H1 (cell line): ENCODE results near the gene RAI14. TPM values are rescaled to one million over a fixed set of nuclear protein-coding genes. Genes with fewer than 3 reads are reported as not detected.
A peak's percentile ranks its signal among the peaks of the same experiment; 100 is the strongest.

Source experiments
- CTCF ChIA-PET: fragments of 300-600 bp; sonication (Branson Sonifier 250); formaldehyde crosslinking; loops from one replicate; lab custom pipeline; 2021; ENCODE audit not compliant: partially characterized antibody; lab: Charles Lee
- POLR2A ChIA-PET: fragments of 300-600 bp; sonication (Branson Sonifier 250); formaldehyde crosslinking; loops from one replicate; lab custom pipeline; 2021; ENCODE audit warnings: inconsistent platforms; ENCODE audit not compliant: partially characterized antibody; lab: Charles Lee
- DNase-seq, 2 experiments: peaks; one replicate each; pipeline versions ENCODE4 v3.0.0 to v3.0.0-alpha.2; 2010 to 2022; ENCODE audit warnings: low spot score in 2 of 2, low read depth in 1 of 2, mixed read lengths in 1 of 2
- FAIRE-seq: peaks from 2 replicates; lab custom pipeline; 2011; peaks lifted over from hg19 to GRCh38; lab: Jason Lieb, UNC
- H2AFZ ChIP-seq: 2 replicates; pipeline ENCODE4 v1.8.1; 2012; ENCODE audit warnings: low read length, inconsistent platforms
- H2AK5ac ChIP-seq: 2 replicates; pipeline ENCODE4 v1.6.1; 2013; ENCODE audit warnings: low read depth, low read length
- H2BK120ac ChIP-seq: replicated peaks from 2 replicates; pipeline ENCODE3; 2013; ENCODE audit warnings: low read depth, low read length, inconsistent platforms
- H2BK12ac ChIP-seq: 2 replicates; pipeline ENCODE4 v1.6.1; 2013; ENCODE audit warnings: low read depth, low read length
- H2BK15ac ChIP-seq: 2 replicates; pipeline ENCODE4 v1.6.1; 2013; ENCODE audit warnings: low read length
- H2BK20ac ChIP-seq: 2 replicates; pipeline ENCODE4 v1.6.1; 2013; ENCODE audit warnings: low read length
- H2BK5ac ChIP-seq: 2 replicates; pipeline ENCODE4 v1.6.1; 2013; ENCODE audit warnings: low read depth, low read length
- H3K14ac ChIP-seq: 2 replicates; pipeline ENCODE4 v1.6.1; 2013; ENCODE audit warnings: inconsistent platforms; ENCODE audit not compliant: insufficient read length
- H3K18ac ChIP-seq: 2 replicates; pipeline ENCODE4 v1.6.1; 2013; ENCODE audit warnings: low read length; ENCODE audit errors: extremely low read depth
- H3K23ac ChIP-seq: 2 replicates; pipeline ENCODE4 v1.6.1; 2013; ENCODE audit warnings: inconsistent platforms; ENCODE audit not compliant: insufficient read length
- H3K23me2 ChIP-seq: 2 replicates; pipeline ENCODE4 v1.6.1; 2013; ENCODE audit warnings: low read depth, low read length
- H3K27ac ChIP-seq: 2 replicates; pipeline ENCODE4 v1.6.1; 2011; ENCODE audit warnings: low read depth, low read length, inconsistent platforms
- H3K27me3 ChIP-seq, 4 experiments: replicated peaks in 1 of 4; 1 replicate in 1 of 4; 2 replicates in 3 of 4; pipeline versions ENCODE4 v1.6.1 to v1.8.1; 2011 to 2013; ENCODE audit warnings: low read length in 3 of 4, mild to moderate bottlenecking in 3 of 4, inconsistent platforms in 2 of 4, mixed read lengths in 2 of 4, moderate library complexity in 1 of 4; ENCODE audit not compliant: control insufficient read depth in 3 of 4, insufficient read depth in 3 of 4; ENCODE audit errors: extremely low read depth in 1 of 4
- H3K36me3 ChIP-seq, 4 experiments: 2 replicates each; pipeline versions ENCODE4 v1.6.1 to v1.8.1; 2011 to 2013; ENCODE audit warnings: mild to moderate bottlenecking in 4 of 4, low read length in 3 of 4, moderate library complexity in 2 of 4, control low read depth in 1 of 4, inconsistent platforms in 1 of 4; ENCODE audit not compliant: insufficient read depth in 4 of 4, control insufficient read depth in 2 of 4
- H3K4ac ChIP-seq: replicated peaks from 2 replicates; pipeline ENCODE3; 2013; ENCODE audit warnings: low read length, low read depth, mixed read lengths, inconsistent platforms; ENCODE audit not compliant: insufficient read length
- H3K4me1 ChIP-seq, 4 experiments: replicated peaks in 1 of 4; 1 replicate in 1 of 4; 2 replicates in 3 of 4; pipeline versions ENCODE4 v1.6.1 to v1.8.1; 2011 to 2013; ENCODE audit warnings: low read length in 3 of 4, inconsistent platforms in 2 of 4, mixed read lengths in 1 of 4; ENCODE audit not compliant: insufficient read depth in 4 of 4, control insufficient read depth in 3 of 4
- H3K4me2 ChIP-seq, 2 experiments: 2 replicates each; pipeline versions ENCODE4 v1.6.1 to v1.8.1; 2011 to 2013; ENCODE audit warnings: low read depth in 2 of 2, low read length in 2 of 2, control low read depth in 1 of 2, inconsistent platforms in 1 of 2, mild to moderate bottlenecking in 1 of 2; ENCODE audit not compliant: insufficient read depth in 1 of 2
- H3K4me3 ChIP-seq, 4 experiments: fragments of 200-600, 300-600 bp in 1 of 4; sonication (generic), shearing (Covaris generic), sonication (Bioruptor Twin) in 1 of 4; 2 replicates each; pipeline versions ENCODE4 v1.5.1 to v1.8.1; 2011 to 2016; ENCODE audit warnings: low read length in 4 of 4, low read depth in 3 of 4, control low read depth in 2 of 4, inconsistent platforms in 2 of 4, mild to moderate bottlenecking in 2 of 4, mixed read lengths in 1 of 4, moderate library complexity in 1 of 4; ENCODE audit not compliant: insufficient read depth in 2 of 4; ENCODE audit errors: extremely low read depth in 1 of 4
- H3K56ac ChIP-seq: replicated peaks from 2 replicates; pipeline ENCODE3; 2013; ENCODE audit warnings: low read depth, mild to moderate bottlenecking, mixed read lengths, low read length, inconsistent platforms; ENCODE audit not compliant: insufficient read length
- H3K79me1 ChIP-seq: 2 replicates; pipeline ENCODE4 v1.6.1; 2013; ENCODE audit warnings: low read depth, low read length, control low read depth
- H3K79me2 ChIP-seq, 2 experiments: 2 replicates each; pipeline versions ENCODE4 v1.6.1 to v1.8.1; 2012 to 2013; ENCODE audit warnings: low read length in 2 of 2, mild to moderate bottlenecking in 2 of 2, inconsistent platforms in 1 of 2; ENCODE audit not compliant: insufficient read depth in 2 of 2, control insufficient read depth in 1 of 2
- H3K9ac ChIP-seq, 4 experiments: replicated peaks in 1 of 4; 1 replicate in 1 of 4; 2 replicates in 3 of 4; pipeline versions ENCODE4 v1.6.1 to v1.8.1; 2011 to 2013; ENCODE audit warnings: low read depth in 3 of 4, low read length in 3 of 4, control low read depth in 2 of 4, mild to moderate bottlenecking in 2 of 4, moderate library complexity in 2 of 4, inconsistent platforms in 1 of 4; ENCODE audit errors: extremely low read depth in 1 of 4
- H3K9me3 ChIP-seq, 2 experiments: 2 replicates each; pipeline versions ENCODE4 v1.6.1 to v1.8.1; 2012 to 2013; ENCODE audit warnings: mild to moderate bottlenecking in 2 of 2, moderate library complexity in 2 of 2, control low read depth in 1 of 2, inconsistent platforms in 1 of 2, low read depth in 1 of 2, low read length in 1 of 2, mixed read lengths in 1 of 2; ENCODE audit not compliant: insufficient read depth in 2 of 2
- H4K20me1 ChIP-seq, 2 experiments: replicated peaks in 1 of 2; 2 replicates each; pipeline versions ENCODE3 to v1.8.1; 2011 to 2013; ENCODE audit warnings: inconsistent platforms in 2 of 2, low read length in 2 of 2, mild to moderate bottlenecking in 1 of 2; ENCODE audit not compliant: insufficient read depth in 2 of 2, control insufficient read depth in 1 of 2
- H4K5ac ChIP-seq: 2 replicates; pipeline ENCODE4 v1.6.1; 2013; ENCODE audit warnings: low read length, low read depth, mixed read lengths, inconsistent platforms; ENCODE audit not compliant: insufficient read length
- H4K8ac ChIP-seq: 2 replicates; pipeline ENCODE4 v1.8.0; 2013; ENCODE audit warnings: mild to moderate bottlenecking, moderate library complexity, low read length, inconsistent platforms; ENCODE audit not compliant: insufficient read depth; ENCODE audit errors: extremely low read depth
- H4K91ac ChIP-seq: replicated peaks from 2 replicates; pipeline ENCODE3; 2013; ENCODE audit warnings: low read length, mixed read lengths, inconsistent platforms; ENCODE audit not compliant: insufficient read length
- CHD1 ChIP-seq: IDR thresholded peaks from 2 replicates; pipeline ENCODE4 v1.6.1; 2012; ENCODE audit warnings: low read depth, low read length, improper control_type of control experiment
- CTBP2 ChIP-seq: IDR thresholded peaks from 2 replicates; pipeline ENCODE4 v1.7.0; 2011; ENCODE audit warnings: borderline replicate concordance, mild to moderate bottlenecking, moderate library complexity, mixed read lengths, low read length; ENCODE audit not compliant: insufficient read depth, insufficient read length
- MAFK ChIP-seq: IDR thresholded peaks from 2 replicates; pipeline ENCODE4 v1.6.1; 2012; ENCODE audit warnings: low read depth, mild to moderate bottlenecking, improper control_type of control experiment, low read length
- NANOG ChIP-seq: IDR thresholded peaks from 2 replicates; pipeline ENCODE4 v1.6.1; 2011; ENCODE audit warnings: low read length, low read depth, mild to moderate bottlenecking, inconsistent platforms; ENCODE audit not compliant: insufficient read depth, poor library complexity, severe bottlenecking
- NRF1 ChIP-seq: IDR thresholded peaks from 2 replicates; pipeline ENCODE4 v1.6.1; 2011; ENCODE audit warnings: mild to moderate bottlenecking, low read depth, low read length, improper control_type of control experiment
- POLR2A ChIP-seq, 2 experiments: IDR thresholded peaks; 1 replicate in 1 of 2; 2 replicates in 1 of 2; pipeline ENCODE4 v1.6.1; 2011; ENCODE audit warnings: low read depth in 2 of 2, low read length in 2 of 2, mild to moderate bottlenecking in 2 of 2; ENCODE audit errors: control extremely low read depth in 1 of 2
- POLR2AphosphoS5 ChIP-seq: IDR thresholded peaks from 2 replicates; pipeline ENCODE4 v1.6.1; 2011; ENCODE audit warnings: low read depth, low read length
- POU5F1 ChIP-seq: IDR thresholded peaks from 2 replicates; pipeline ENCODE4 v1.6.1; 2011; ENCODE audit warnings: low read depth, mild to moderate bottlenecking, low read length, moderate library complexity
- RNF2 ChIP-seq: fragments of 200-900, 300-1000 bp; sonication (generic); IDR thresholded peaks from 2 replicates; pipeline ENCODE4 v1.7.1; 2016; ENCODE audit warnings: borderline replicate concordance, low read depth, mild to moderate bottlenecking, antibody characterized with exemption, low read length; ENCODE audit not compliant: poor library complexity, severe bottlenecking; ENCODE audit errors: missing control alignments
- SAP30 ChIP-seq: fragments of 300-600 bp; sonication (generic); IDR thresholded peaks from 2 replicates; pipeline ENCODE4 v1.7.1; 2012; ENCODE audit warnings: low read length, moderate library complexity, mild to moderate bottlenecking, inconsistent platforms; ENCODE audit not compliant: insufficient read depth, insufficient replicate concordance
- SIN3A ChIP-seq, 2 experiments: IDR thresholded peaks in 1 of 2; conservative IDR thresholded peaks in 1 of 2; 2 replicates each; pipeline ENCODE4 v1.6.1; 2011 to 2012; ENCODE audit warnings: low read length in 2 of 2, improper control_type of control experiment in 1 of 2, low read depth in 1 of 2, mild to moderate bottlenecking in 1 of 2
- SIRT6 ChIP-seq: IDR thresholded peaks from one replicate; pipeline ENCODE4 v1.7.1; 2012; ENCODE audit warnings: low read length, inconsistent platforms
- TEAD4 ChIP-seq: IDR thresholded peaks from 2 replicates; pipeline ENCODE4 v1.6.1; 2012; ENCODE audit warnings: low read depth, low read length, inconsistent platforms, mixed read lengths
- WGBS, 2 experiments: shearing (Covaris generic) in 1 of 2; methylation state at CpG; one replicate each; pipeline versions ENCODE4 v1.1.6 to v1.1.7; 2013 to 2015; ENCODE audit warnings: low lambda C conversion rate in 2 of 2, mixed read lengths in 2 of 2, inconsistent platforms in 1 of 2, low coverage in 1 of 2, missing lambda C conversion rate in 1 of 2; ENCODE audit not compliant: insufficient replicate concordance in 2 of 2, insufficient coverage in 1 of 2, insufficient read length in 1 of 2; ENCODE audit errors: extremely low coverage in 1 of 2, missing lambda C conversion rate in 1 of 2; 5-methylcytosine and 5-hydroxymethylcytosine counted together
- polyA plus RNA-seq, 7 experiments: library from polyadenylated mRNA; depleted of rRNA in 3 of 7; stranded (reverse) in 5 of 7; unstranded in 2 of 7; fragments of >200 nt in 5 of 7; fragments of 200-250 nt in 2 of 7; gene quantifications; 1 replicate in 5 of 7; 2 replicates in 1 of 7; 4 replicates in 1 of 7; pipeline versions ENCODE4 v1.2.1 to v1.2.3, GENCODE V29; 2011 to 2013; ENCODE audit warnings: missing spikeins in 2 of 7, mixed read lengths in 2 of 7
- total RNA-seq: library from RNA; stranded (reverse); fragmentation: NEBNext Ultra II Directional; extraction: Animal tissue kit (Norgen Biotek cat#: 25700); gene quantifications from 2 replicates; pipeline ENCODE4 v1.2.1, GENCODE V29; 2021

RAI14 gene
- total and polyA plus RNA-seq, 2 of the 8 experiments (the other 6 are each of a cell fraction or from before 2014, with no cell fraction given) = 48.4 to 210 TPM

DNA sequence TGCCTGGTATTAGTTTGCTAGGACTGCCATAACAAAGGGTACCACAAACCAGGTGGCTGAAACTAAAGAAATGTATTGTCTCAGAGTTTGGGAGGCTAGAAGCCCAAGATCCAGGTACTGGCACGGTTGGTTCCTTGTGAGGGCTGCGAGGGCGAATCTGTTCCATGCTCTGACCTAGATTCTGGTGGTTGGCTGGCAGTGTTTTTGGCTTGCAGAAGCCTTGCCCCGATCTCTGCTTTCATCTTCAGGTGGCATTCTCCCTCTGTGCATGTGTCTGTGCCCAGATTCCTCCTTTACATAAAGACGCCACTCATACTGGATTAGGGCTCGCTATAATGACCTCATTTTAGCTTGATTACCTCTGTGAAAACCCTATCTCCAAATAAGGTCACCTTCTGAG, 36.7 kb downstream of the RAI14 start:
- H4K8ac ChIP-seq = no peak overlapping the region
- H2BK20ac ChIP-seq = no peak overlapping the region
- no peak overlapping the region for H3K4me3 ChIP-seq
- peaks cover 0 to 26% (median 12%) of the 10 kb centered on the region in 4 experiments; a peak in 7 of 8 replicates for H3K36me3 ChIP-seq
- H2BK120ac ChIP-seq = no peak overlapping the region
- no peak for DNase-seq
- no peaks in the 10 kb centered on the region for H3K9me3 ChIP-seq
- ChIA-PET POLR2A (interaction anchor here (1.6 kb wide), 1 partner anchor 12 kb away, joined by 3 read pairs; no protein-coding TSS in a partner anchor), CTCF (interaction anchor here (1.1 to 1.3 kb wide), 2 partner anchors 8 to 197 kb away, joined by 3 to 4 read pairs; no protein-coding TSS in a partner anchor)
- H3K18ac ChIP-seq = 0 out of 2 replicates have a peak overlapping the region, but pooled peaks have one; percentile 39
- 92% methylated on average over 6 of the region's 6 CpGs; no CpG with 5 or more reads in 1 of the 2 experiments for WGBS, 2 experiments
- no peaks in the 10 kb centered on the region for H3K27me3 ChIP-seq
- H2BK15ac ChIP-seq = no peak overlapping the region
- H2AK5ac ChIP-seq = no peak overlapping the region
- H4K20me1 ChIP-seq = peaks cover 4 to 13% of the 10 kb centered on the region in 2 experiments
- H3K23ac ChIP-seq = no peak overlapping the region
- FAIRE-seq = no peak
- H2BK5ac ChIP-seq = peak overlapping the region; percentile 50; the same call in 1 of the 2 replicates
- no peak overlapping the region for H3K9ac ChIP-seq
- H4K91ac ChIP-seq = no peak overlapping the region
- peaks cover 16 to 94% of the 10 kb centered on the region in 2 experiments for H3K79me2 ChIP-seq
- H2AFZ ChIP-seq = no peak overlapping the region
- 0 out of 2 replicates have a peak overlapping the region, but pooled peaks have one; percentile 12 for H3K27ac ChIP-seq
- no peaks in the 10 kb centered on the region; the same call in 1 of the 2 replicates for H3K79me1 ChIP-seq
- no peak overlapping the region for H3K14ac ChIP-seq
- no peak overlapping the region for H3K56ac ChIP-seq
- H3K4ac ChIP-seq = no peak overlapping the region
- H3K23me2 ChIP-seq = no peaks in the 10 kb centered on the region
- no peak overlapping the region for H3K4me2 ChIP-seq
- peaks cover 0 to 13% (median 7%) of the 10 kb centered on the region in 4 experiments; a peak in 3 of 7 replicates for H3K4me1 ChIP-seq
- 0 out of 2 replicates have a peak overlapping the region, but pooled peaks have one; percentile 23 for H2BK12ac ChIP-seq
- H4K5ac ChIP-seq = no peak overlapping the region
- TF ChIP-seq CTBP2 (no peak), MAFK (no peak), SAP30 (no peak), POU5F1 (no peak), POLR2A (IDR thresholded peaks at IDR 0.05; ENCODE audit: control extremely low read depth in 1 of 2, low read depth in 2 of 2, low read length in 2 of 2) (no peak), TEAD4 (no peak), POLR2AphosphoS5 (no peak; the same call in 1 of the 2 replicates), SIRT6 (no peak), NANOG (no peak), CHD1 (no peak), RNF2 (no peak), SIN3A (conservative IDR thresholded peaks at IDR 0.05 in 1 of 2, IDR thresholded peaks at IDR 0.05 in 1 of 2; ENCODE audit: low read depth in 1 of 2, low read length in 2 of 2) (no peak), NRF1 (no peak)
